H9 (cell line): ENCODE results near the gene FOLR1. TPM values are rescaled to one million over a fixed set of nuclear protein-coding genes. Genes with fewer than 3 reads are reported as not detected.

Experiments
- DNase-seq: peaks from one replicate; pipeline ENCODE4 v3.0.0-alpha.2; 2017
- H2AFZ ChIP-seq: one replicate; pipeline ENCODE4 v1.6.1; 2013; ENCODE audit warnings: mild to moderate bottlenecking, low read length, control low read depth, moderate library complexity
- H2AK5ac ChIP-seq: 2 replicates; pipeline ENCODE4 v1.6.1; 2013; ENCODE audit warnings: low read length, control low read depth, mixed read lengths; ENCODE audit not compliant: insufficient read length
- H2BK120ac ChIP-seq: one replicate; pipeline ENCODE4 v1.6.1; 2013; ENCODE audit warnings: low read depth, mild to moderate bottlenecking, low read length, control low read depth, inconsistent platforms; ENCODE audit not compliant: poor library complexity, severe bottlenecking
- H2BK12ac ChIP-seq: 2 replicates; pipeline ENCODE4 v1.6.1; 2013; ENCODE audit warnings: low read length, control low read depth, mixed read lengths, low read depth; ENCODE audit not compliant: insufficient read length
- H2BK15ac ChIP-seq: 2 replicates; pipeline ENCODE4 v1.6.1; 2013; ENCODE audit warnings: low read depth, low read length, control low read depth
- H2BK20ac ChIP-seq: one replicate; pipeline ENCODE4 v1.6.1; 2013; ENCODE audit warnings: low read depth, mild to moderate bottlenecking, low read length, control low read depth, inconsistent platforms; ENCODE audit not compliant: poor library complexity, severe bottlenecking
- H2BK5ac ChIP-seq: 2 replicates; pipeline ENCODE4 v1.6.1; 2013; ENCODE audit warnings: low read length, control low read depth, mixed read lengths; ENCODE audit not compliant: insufficient read length
- H3K14ac ChIP-seq: 2 replicates; pipeline ENCODE4 v1.6.1; 2013; ENCODE audit warnings: low read length, control low read depth; ENCODE audit not compliant: insufficient read depth
- H3K18ac ChIP-seq: 2 replicates; pipeline ENCODE4 v1.6.1; 2013; ENCODE audit warnings: low read depth, mild to moderate bottlenecking, mixed read lengths, low read length, control low read depth; ENCODE audit not compliant: insufficient read length
- H3K23ac ChIP-seq: 2 replicates; pipeline ENCODE4 v1.6.1; 2013; ENCODE audit warnings: low read length, control low read depth, mixed read lengths, low read depth; ENCODE audit not compliant: insufficient read length
- H3K23me2 ChIP-seq: 2 replicates; pipeline ENCODE4 v1.6.1; 2013; ENCODE audit warnings: low read depth, mild to moderate bottlenecking, mixed read lengths, low read length, control low read depth; ENCODE audit not compliant: insufficient read length, poor library complexity, severe bottlenecking
- H3K27ac ChIP-seq: 2 replicates; pipeline ENCODE4 v1.5.1; 2013; ENCODE audit warnings: low read length, control low read depth, mixed read lengths, low read depth; ENCODE audit not compliant: insufficient read length
- H3K27me3 ChIP-seq: 2 replicates; pipeline ENCODE4 v1.6.1; 2013; ENCODE audit warnings: low read length, control low read depth, inconsistent platforms; ENCODE audit not compliant: insufficient read depth
- H3K4ac ChIP-seq: 2 replicates; pipeline ENCODE4 v1.6.1; 2013; ENCODE audit warnings: low read depth, mild to moderate bottlenecking, control low read depth, inconsistent platforms, low read length, moderate library complexity
- H3K4me1 ChIP-seq: 2 replicates; pipeline ENCODE4 v1.6.1; 2013; ENCODE audit warnings: low read length, control low read depth, inconsistent platforms; ENCODE audit not compliant: insufficient read depth
- H3K4me2 ChIP-seq: 2 replicates; pipeline ENCODE4 v1.6.1; 2013; ENCODE audit warnings: low read length, control low read depth, mixed read lengths; ENCODE audit not compliant: insufficient read length, insufficient read depth
- H3K56ac ChIP-seq: 2 replicates; pipeline ENCODE4 v1.6.1; 2013; ENCODE audit warnings: low read depth, mild to moderate bottlenecking, mixed read lengths, low read length, control low read depth; ENCODE audit not compliant: insufficient read length
- H3K79me1 ChIP-seq: 2 replicates; pipeline ENCODE4 v1.6.1; 2013; ENCODE audit warnings: low read depth, mild to moderate bottlenecking, moderate library complexity, low read length, control low read depth, inconsistent platforms; ENCODE audit not compliant: insufficient read depth, poor library complexity, severe bottlenecking
- H3K79me2 ChIP-seq: 2 replicates; pipeline ENCODE4 v1.6.1; 2013; ENCODE audit warnings: low read length, control low read depth, inconsistent platforms; ENCODE audit not compliant: insufficient read depth
- H3K9ac ChIP-seq: 2 replicates; pipeline ENCODE4 v1.6.1; 2013; ENCODE audit warnings: low read length, control low read depth, mixed read lengths; ENCODE audit not compliant: insufficient read length; ENCODE audit errors: extremely low read depth
- H3K9me3 ChIP-seq: one replicate; pipeline ENCODE4 v1.6.1; 2013; ENCODE audit warnings: low read depth, low read length, inconsistent platforms; ENCODE audit not compliant: control insufficient read depth
- H3T11ph ChIP-seq: one replicate; pipeline ENCODE4 v1.6.1; 2013; ENCODE audit warnings: mild to moderate bottlenecking, low read length, control low read depth, inconsistent platforms
- H4K20me1 ChIP-seq: one replicate; pipeline ENCODE4 v1.6.1; 2013; ENCODE audit not compliant: control insufficient read depth, insufficient read length, insufficient read depth
- H4K5ac ChIP-seq: 2 replicates; pipeline ENCODE4 v1.6.1; 2013; ENCODE audit warnings: low read depth, mild to moderate bottlenecking, mixed read lengths, low read length, control low read depth; ENCODE audit not compliant: insufficient read length
- H4K8ac ChIP-seq: replicated peaks from 2 replicates; pipeline ENCODE4 v1.6.1; 2013; ENCODE audit warnings: low read length, control low read depth, mixed read lengths, low read depth; ENCODE audit not compliant: insufficient read length
- H4K91ac ChIP-seq: 2 replicates; pipeline ENCODE4 v1.6.1; 2013; ENCODE audit warnings: low read depth, mild to moderate bottlenecking, moderate library complexity, mixed read lengths, low read length, control low read depth; ENCODE audit not compliant: insufficient read length
- H3K27ac Mint-ChIP-seq, 3 experiments: 2 replicates in 2 of 3; 3 replicates in 1 of 3; pipeline ENCODE4 v1.8.0; 2020 to 2021; ENCODE audit warnings: mixed read lengths in 3 of 3, mild to moderate bottlenecking in 1 of 3, moderate library complexity in 1 of 3
- H3K27me3 Mint-ChIP-seq: 2 replicates; pipeline ENCODE4 v1.8.0; 2021; ENCODE audit warnings: low read depth, mild to moderate bottlenecking, moderate library complexity, mixed read lengths
- H3K36me3 Mint-ChIP-seq, 3 experiments: 2 replicates in 2 of 3; 3 replicates in 1 of 3; pipeline ENCODE4 v1.8.0; 2020 to 2021; ENCODE audit warnings: low read depth in 3 of 3, mixed read lengths in 3 of 3; ENCODE audit not compliant: insufficient read depth in 1 of 3
- H3K4me1 Mint-ChIP-seq, 2 experiments: 2 replicates each; pipeline ENCODE4 v1.8.0; 2020; ENCODE audit warnings: mixed read lengths in 2 of 2
- H3K4me3 Mint-ChIP-seq, 2 experiments: 2 replicates in 1 of 2; 3 replicates in 1 of 2; pipeline ENCODE4 v1.8.0; 2020 to 2021; ENCODE audit warnings: mild to moderate bottlenecking in 2 of 2, mixed read lengths in 2 of 2, moderate library complexity in 1 of 2
- H3K9me3 Mint-ChIP-seq, 2 experiments: 2 replicates in 1 of 2; 3 replicates in 1 of 2; pipeline ENCODE4 v1.8.0; 2020; ENCODE audit warnings: mild to moderate bottlenecking in 2 of 2, mixed read lengths in 2 of 2, moderate library complexity in 1 of 2
- WGBS: extraction: QIAGEN DNeasy Blood & Tissue Kit; methylation state at CpG from one replicate; pipeline ENCODE4 v1.1.7; 2013; ENCODE audit warnings: missing lambda C conversion rate, low lambda C conversion rate, mixed read lengths; ENCODE audit not compliant: insufficient read length; ENCODE audit errors: extremely low coverage; 5-methylcytosine and 5-hydroxymethylcytosine counted together
- total RNA-seq: library from RNA; stranded (reverse); gene quantifications from 2 replicates; pipeline ENCODE4 v1.2.1, GENCODE V29; 2021
- TF ChIP-seq, protein P1 (sequence below): fragments of 200-600 bp; sonication (generic); conservative IDR thresholded peaks from 3 replicates; pipeline ENCODE4 v1.8.0; 2021; ENCODE audit warnings: antibody characterized with exemption, mild to moderate bottlenecking

The FOLR1 gene
- total RNA-seq, 1 experiment from 2014 or later, result 0.92 TPM

DNA sequence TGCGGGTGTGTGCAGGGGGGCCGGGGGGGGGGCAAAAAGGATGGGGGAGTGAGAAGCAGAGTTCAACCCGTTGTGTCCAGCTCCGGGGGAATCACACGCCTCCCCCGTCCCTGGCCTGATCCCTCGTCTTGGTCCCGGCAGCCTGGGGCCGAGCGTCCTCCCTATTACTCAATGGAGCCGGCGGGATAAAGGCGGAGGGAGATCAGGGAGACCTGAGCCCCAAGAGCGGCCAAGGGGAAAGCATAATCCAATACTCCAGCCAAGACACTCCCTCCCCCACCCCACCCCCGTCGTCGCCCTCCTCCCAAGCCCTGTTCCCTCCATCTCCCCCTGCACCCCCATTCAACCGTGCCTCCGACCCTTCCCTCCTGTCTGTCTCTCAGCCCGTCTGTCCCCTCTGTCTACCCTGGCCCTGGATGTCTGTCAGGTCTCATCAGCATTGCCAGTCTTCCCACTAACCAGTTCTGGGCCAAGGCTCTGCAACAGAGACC, 49.4 kb downstream of the FOLR1 start:
- no peak overlapping the region for H4K8ac ChIP-seq

More for the DNA sequence above, 49.4 kb downstream of the FOLR1 start:
- Mint-ChIP-seq H3K27me3 (peaks cover 42% of the 10 kb centered on the region), H3K36me3 (peaks cover 5 to 19% (median 8%) of the 10 kb centered on the region in 3 experiments), H3K9me3 (peaks cover 0 to 6% of the 10 kb centered on the region in 2 experiments; a peak in 3 of 5 replicates), H3K4me3 (peak overlapping the region in 1 of 2 experiments; percentile 85; a peak in 3 of 5 replicates), H3K27ac (no peak overlapping the region), H3K4me1 (peaks cover 33 to 48% of the 10 kb centered on the region in 2 experiments)
- no peak overlapping the region for H3K4ac ChIP-seq
- H4K91ac ChIP-seq, result no peak overlapping the region
- no CpG with 5 or more reads among the region's 20 CpGs for WGBS
- H2AK5ac ChIP-seq, result no peak overlapping the region
- H3K79me2 ChIP-seq, result no peaks in the 10 kb centered on the region
- DNase-seq, result peak; percentile 39
- TF ChIP-seq, protein P1, sequence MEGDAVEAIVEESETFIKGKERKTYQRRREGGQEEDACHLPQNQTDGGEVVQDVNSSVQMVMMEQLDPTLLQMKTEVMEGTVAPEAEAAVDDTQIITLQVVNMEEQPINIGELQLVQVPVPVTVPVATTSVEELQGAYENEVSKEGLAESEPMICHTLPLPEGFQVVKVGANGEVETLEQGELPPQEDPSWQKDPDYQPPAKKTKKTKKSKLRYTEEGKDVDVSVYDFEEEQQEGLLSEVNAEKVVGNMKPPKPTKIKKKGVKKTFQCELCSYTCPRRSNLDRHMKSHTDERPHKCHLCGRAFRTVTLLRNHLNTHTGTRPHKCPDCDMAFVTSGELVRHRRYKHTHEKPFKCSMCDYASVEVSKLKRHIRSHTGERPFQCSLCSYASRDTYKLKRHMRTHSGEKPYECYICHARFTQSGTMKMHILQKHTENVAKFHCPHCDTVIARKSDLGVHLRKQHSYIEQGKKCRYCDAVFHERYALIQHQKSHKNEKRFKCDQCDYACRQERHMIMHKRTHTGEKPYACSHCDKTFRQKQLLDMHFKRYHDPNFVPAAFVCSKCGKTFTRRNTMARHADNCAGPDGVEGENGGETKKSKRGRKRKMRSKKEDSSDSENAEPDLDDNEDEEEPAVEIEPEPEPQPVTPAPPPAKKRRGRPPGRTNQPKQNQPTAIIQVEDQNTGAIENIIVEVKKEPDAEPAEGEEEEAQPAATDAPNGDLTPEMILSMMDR, result no peak
- H2BK20ac ChIP-seq, result no peak overlapping the region
- peaks cover 31% of the 10 kb centered on the region for H3K23me2 ChIP-seq
- peaks cover 5% of the 10 kb centered on the region; the same call in 1 of the 2 replicates for H3K4me1 ChIP-seq
- no peak overlapping the region for H3K9ac ChIP-seq
- H2BK12ac ChIP-seq, result no peak overlapping the region
- H3K56ac ChIP-seq, result no peak overlapping the region
- no peaks in the 10 kb centered on the region for H3K9me3 ChIP-seq
- no peak overlapping the region for H4K5ac ChIP-seq
- H3T11ph ChIP-seq, result no peak overlapping the region
- no peak overlapping the region for H3K18ac ChIP-seq
- no peak overlapping the region for H2BK15ac ChIP-seq
- no peak overlapping the region for H3K14ac ChIP-seq
- no peaks in the 10 kb centered on the region for H3K79me1 ChIP-seq
- H3K23ac ChIP-seq, result no peak overlapping the region
- peak overlapping the region; percentile 51 for H3K4me2 ChIP-seq
- no peak overlapping the region for H3K27ac ChIP-seq
- no peak overlapping the region for H2BK120ac ChIP-seq
- peaks cover 65% of the 10 kb centered on the region for H3K27me3 ChIP-seq
- H4K20me1 ChIP-seq, result peaks cover 2% of the 10 kb centered on the region
- no peak overlapping the region for H2BK5ac ChIP-seq
- H2AFZ ChIP-seq, result no peak overlapping the region
